ENCODE measurements around the gene KLK13. TPM values are rescaled to one million over a fixed set of nuclear protein-coding genes. Genes with fewer than 3 reads are reported as not detected.

Gene KLK13
- total RNA-seq, 1 experiment from 2014 or later: not detected

DNA sequence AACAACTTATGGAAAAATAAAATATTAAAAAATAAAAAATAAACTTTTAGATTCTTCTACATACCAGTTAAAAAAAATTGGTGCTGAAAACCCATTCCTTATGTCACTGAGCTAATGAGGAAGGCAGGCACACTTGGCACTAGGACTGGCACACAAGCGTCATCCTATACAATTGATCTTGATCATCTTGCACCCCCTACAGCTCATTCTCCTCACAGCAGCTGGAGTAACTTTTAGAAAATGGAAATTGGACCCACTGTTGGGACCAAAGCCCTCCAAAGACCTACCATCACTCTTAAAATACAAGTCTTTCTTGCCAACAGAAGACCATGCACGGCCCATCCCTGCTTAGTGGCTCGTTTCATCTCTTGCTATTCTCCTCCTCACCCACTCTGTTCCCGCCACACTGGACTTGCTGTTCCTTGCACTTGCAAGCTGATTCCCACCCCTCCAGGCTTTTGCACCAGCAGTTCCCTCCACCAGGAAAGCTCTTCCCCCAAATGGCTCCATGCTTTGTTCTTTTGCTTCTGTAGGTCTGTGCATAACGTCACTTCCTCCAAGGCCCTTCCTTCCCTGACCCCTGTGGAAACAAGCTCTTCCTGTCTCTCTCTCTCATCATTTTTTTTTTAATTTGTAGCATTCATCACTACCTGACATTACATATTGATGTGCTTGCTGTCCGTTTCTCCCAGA is 31.7 kb upstream of the KLK13 start:
- DNase-seq: peak; percentile 64
- Histone ChIP-seq H3K4me3 (ENCODE audit: low read length) (no peak overlapping the region), H3K27ac (ENCODE audit: low read length) (no peak overlapping the region), H3K4me2 (ENCODE audit: low read depth, low read length, poor library complexity, severe bottlenecking) (no peak overlapping the region), H3K9me3 (ENCODE audit: low read length) (no peaks in the 10 kb centered on the region), H3K4me1 (ENCODE audit: low read length) (no peaks in the 10 kb centered on the region), H3K79me2 (ENCODE audit: low read length) (no peaks in the 10 kb centered on the region), H3K36me3 (ENCODE audit: insufficient read depth, low read length) (0 out of 2 replicates have a peak, but pooled peaks cover 4% of the 10 kb centered on the region), H3K9ac (ENCODE audit: low read length) (no peak overlapping the region), H4K20me1 (ENCODE audit: insufficient read depth, low read depth, low read length) (peaks cover 39% of the 10 kb centered on the region), H3K27me3 (ENCODE audit: low read length) (no peaks in the 10 kb centered on the region), H3K9me2 (replicated peaks; ENCODE audit: insufficient read depth, low read length) (no peaks in the 10 kb centered on the region), H2AFZ (ENCODE audit: low read length) (no peak overlapping the region)

DNA sequence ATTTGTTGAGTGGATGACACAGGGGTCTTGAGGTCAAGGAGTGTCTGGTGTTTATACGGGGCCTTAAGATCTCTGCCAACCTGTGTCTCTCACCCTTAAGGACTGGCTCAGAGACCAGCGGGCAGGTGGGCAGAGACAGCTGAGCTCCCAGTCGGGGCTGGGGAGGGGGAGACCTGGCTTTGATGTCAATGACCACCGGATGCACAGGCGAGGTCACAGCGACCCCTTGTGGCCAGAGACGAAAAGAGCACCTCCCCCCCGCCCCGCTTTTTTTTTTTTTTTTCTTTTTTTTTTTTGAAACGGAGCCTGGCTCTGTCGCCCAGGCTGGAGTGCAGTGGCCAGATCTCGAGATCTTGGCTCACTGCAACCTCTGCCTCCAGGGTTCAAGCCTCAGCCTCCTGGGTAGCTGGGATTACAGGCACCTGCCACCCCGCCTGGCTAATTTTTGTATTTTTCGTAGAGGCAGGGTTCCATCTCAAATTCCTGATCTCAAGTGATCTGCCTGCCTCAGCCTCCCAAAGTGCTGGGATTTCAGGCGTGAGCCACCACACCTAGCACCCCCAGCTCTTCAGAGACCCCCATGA is 29.9 kb upstream of the KLK13 start:
- no peak overlapping the region for H3K27ac ChIP-seq (ENCODE audit: low read length)
- no peaks in the 10 kb centered on the region for H3K27me3 ChIP-seq (ENCODE audit: low read length)
- 0 out of 2 replicates have a peak, but pooled peaks cover 4% of the 10 kb centered on the region for H3K36me3 ChIP-seq (ENCODE audit: insufficient read depth, low read length)
- no peak overlapping the region for H2AFZ ChIP-seq (ENCODE audit: low read length)
- H3K4me1 ChIP-seq (ENCODE audit: low read length): no peaks in the 10 kb centered on the region
- no peak overlapping the region for H3K4me2 ChIP-seq (ENCODE audit: low read depth, low read length, poor library complexity, severe bottlenecking)
- H3K9me3 ChIP-seq (ENCODE audit: low read length): no peaks in the 10 kb centered on the region
- peak; percentile 81 for DNase-seq
- H3K9me2 ChIP-seq (replicated peaks; ENCODE audit: insufficient read depth, low read length): no peaks in the 10 kb centered on the region
- no peak overlapping the region for H3K9ac ChIP-seq (ENCODE audit: low read length)
- peaks cover 39% of the 10 kb centered on the region for H4K20me1 ChIP-seq (ENCODE audit: insufficient read depth, low read depth, low read length)
- no peak overlapping the region for H3K4me3 ChIP-seq (ENCODE audit: low read length)
- no peaks in the 10 kb centered on the region for H3K79me2 ChIP-seq (ENCODE audit: low read length)

- H3K4me1 ChIP-seq (ENCODE audit: low read length): no peaks in the 10 kb centered on the region
- no peak overlapping the region for H3K9ac ChIP-seq (ENCODE audit: low read length)
- H3K4me2 ChIP-seq (ENCODE audit: low read depth, low read length, poor library complexity, severe bottlenecking): no peak overlapping the region
- no peaks in the 10 kb centered on the region for H3K9me2 ChIP-seq (replicated peaks; ENCODE audit: insufficient read depth, low read length)
- H4K20me1 ChIP-seq (ENCODE audit: insufficient read depth, low read depth, low read length): peaks cover 44% of the 10 kb centered on the region
- no peak overlapping the region for H2AFZ ChIP-seq (ENCODE audit: low read length)
- H3K27me3 ChIP-seq (ENCODE audit: low read length): no peaks in the 10 kb centered on the region
- no peak overlapping the region for H3K4me3 ChIP-seq (ENCODE audit: low read length)
- no peaks in the 10 kb centered on the region for H3K9me3 ChIP-seq (ENCODE audit: low read length)
- H3K27ac ChIP-seq (ENCODE audit: low read length): no peak overlapping the region
- H3K36me3 ChIP-seq (ENCODE audit: insufficient read depth, low read length): 0 out of 2 replicates have a peak, but pooled peaks cover 4% of the 10 kb centered on the region
- H3K79me2 ChIP-seq (ENCODE audit: low read length): no peaks in the 10 kb centered on the region
- DNase-seq: no peak
Observed at GRCh38 chr19:51093510-51094345, 28.8 kb upstream of the KLK13 start.

GRCh38 chr19:51093101-51093500 is 28.2 kb upstream of the KLK13 start:
- Histone ChIP-seq H3K9me3 (ENCODE audit: low read length) (no peaks in the 10 kb centered on the region), H3K36me3 (ENCODE audit: insufficient read depth, low read length) (0 out of 2 replicates have a peak, but pooled peaks cover 4% of the 10 kb centered on the region), H3K9ac (ENCODE audit: low read length) (no peak overlapping the region), H3K9me2 (replicated peaks; ENCODE audit: insufficient read depth, low read length) (no peaks in the 10 kb centered on the region), H3K4me3 (ENCODE audit: low read length) (no peak overlapping the region), H3K27ac (ENCODE audit: low read length) (no peak overlapping the region), H3K79me2 (ENCODE audit: low read length) (no peaks in the 10 kb centered on the region), H3K4me1 (ENCODE audit: low read length) (no peaks in the 10 kb centered on the region), H3K4me2 (ENCODE audit: low read depth, low read length, poor library complexity, severe bottlenecking) (no peak overlapping the region), H2AFZ (ENCODE audit: low read length) (no peak overlapping the region), H3K27me3 (ENCODE audit: low read length) (no peaks in the 10 kb centered on the region), H4K20me1 (ENCODE audit: insufficient read depth, low read depth, low read length) (peaks cover 44% of the 10 kb centered on the region)
- DNase-seq: no peak

DNA sequence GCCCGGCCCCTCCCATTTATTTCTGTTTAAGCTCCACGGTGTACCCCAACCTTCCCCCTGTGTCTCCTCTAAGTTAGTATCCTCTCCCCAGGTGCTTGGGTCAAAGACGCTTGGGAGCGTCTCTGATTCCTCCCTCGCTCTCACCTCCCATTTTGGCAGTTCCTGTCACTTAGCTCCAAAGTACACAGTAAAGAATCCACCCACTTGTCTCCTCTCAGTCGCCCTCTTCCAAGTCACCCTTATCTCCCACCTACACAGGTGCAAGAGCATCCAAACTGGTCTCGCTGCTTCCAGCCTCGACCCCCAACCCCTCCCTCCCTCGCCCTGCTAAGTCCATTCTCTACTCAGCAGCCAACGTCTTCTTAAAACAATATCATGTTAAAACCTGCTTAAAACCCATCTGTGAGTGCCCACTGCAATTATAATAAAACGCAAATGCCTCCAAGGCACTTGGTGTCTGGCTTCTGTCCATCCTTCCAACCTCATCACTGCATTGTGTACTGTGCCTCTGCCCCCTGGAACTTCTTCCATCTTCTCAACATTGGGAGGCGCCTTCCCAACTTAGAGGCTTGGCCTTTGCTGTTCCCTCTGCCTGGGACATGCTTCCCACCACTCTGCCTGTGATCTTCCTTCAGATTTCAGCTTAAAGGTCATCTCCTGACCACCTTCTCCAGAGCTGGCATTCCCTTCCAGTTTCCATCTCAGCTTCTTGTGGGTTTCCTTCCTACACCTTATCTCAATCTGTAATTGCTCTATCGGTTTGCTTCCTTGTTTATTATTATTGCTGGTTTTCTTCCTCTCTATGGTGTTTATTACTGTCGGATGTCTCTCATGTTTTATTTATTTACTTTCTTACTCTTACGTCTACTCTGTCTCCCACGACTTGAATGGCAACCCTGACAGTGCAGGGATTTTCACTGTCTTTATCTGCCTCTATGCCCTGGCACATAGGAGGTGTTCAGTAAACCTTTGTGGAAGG is 27.3 kb upstream of the KLK13 start:
- H4K20me1 ChIP-seq (ENCODE audit: insufficient read depth, low read depth, low read length): peaks cover 43% of the 10 kb centered on the region

GRCh38 chr19:51091126-51091525 is 26.2 kb upstream of the KLK13 start:
- Histone ChIP-seq H3K79me2 (ENCODE audit: low read length) (no peaks in the 10 kb centered on the region), H3K27me3 (ENCODE audit: low read length) (no peaks in the 10 kb centered on the region), H3K4me1 (ENCODE audit: low read length) (no peaks in the 10 kb centered on the region), H3K27ac (ENCODE audit: low read length) (no peak overlapping the region), H2AFZ (ENCODE audit: low read length) (no peak overlapping the region), H3K9me3 (ENCODE audit: low read length) (no peaks in the 10 kb centered on the region), H4K20me1 (ENCODE audit: insufficient read depth, low read depth, low read length) (peaks cover 34% of the 10 kb centered on the region; the same call in 1 of the 2 replicates), H3K4me3 (ENCODE audit: low read length) (no peak overlapping the region), H3K36me3 (ENCODE audit: insufficient read depth, low read length) (0 out of 2 replicates have a peak, but pooled peaks cover 4% of the 10 kb centered on the region), H3K9ac (ENCODE audit: low read length) (no peak overlapping the region), H3K9me2 (replicated peaks; ENCODE audit: insufficient read depth, low read length) (no peaks in the 10 kb centered on the region), H3K4me2 (ENCODE audit: low read depth, low read length, poor library complexity, severe bottlenecking) (no peak overlapping the region)
- no peak for DNase-seq

More for the DNA sequence above, 27.3 kb upstream of the KLK13 start:
- Histone ChIP-seq H3K79me2 (ENCODE audit: low read length) (no peaks in the 10 kb centered on the region), H3K4me3 (ENCODE audit: low read length) (no peak overlapping the region), H3K9me2 (replicated peaks; ENCODE audit: insufficient read depth, low read length) (no peaks in the 10 kb centered on the region), H3K4me1 (ENCODE audit: low read length) (no peaks in the 10 kb centered on the region), H3K4me2 (ENCODE audit: low read depth, low read length, poor library complexity, severe bottlenecking) (no peak overlapping the region), H3K9ac (ENCODE audit: low read length) (no peak overlapping the region), H2AFZ (ENCODE audit: low read length) (no peak overlapping the region), H3K27ac (ENCODE audit: low read length) (no peak overlapping the region), H3K36me3 (ENCODE audit: insufficient read depth, low read length) (0 out of 2 replicates have a peak, but pooled peaks cover 4% of the 10 kb centered on the region), H3K27me3 (ENCODE audit: low read length) (no peaks in the 10 kb centered on the region), H3K9me3 (ENCODE audit: low read length) (no peaks in the 10 kb centered on the region)
- no peak for DNase-seq

DNA sequence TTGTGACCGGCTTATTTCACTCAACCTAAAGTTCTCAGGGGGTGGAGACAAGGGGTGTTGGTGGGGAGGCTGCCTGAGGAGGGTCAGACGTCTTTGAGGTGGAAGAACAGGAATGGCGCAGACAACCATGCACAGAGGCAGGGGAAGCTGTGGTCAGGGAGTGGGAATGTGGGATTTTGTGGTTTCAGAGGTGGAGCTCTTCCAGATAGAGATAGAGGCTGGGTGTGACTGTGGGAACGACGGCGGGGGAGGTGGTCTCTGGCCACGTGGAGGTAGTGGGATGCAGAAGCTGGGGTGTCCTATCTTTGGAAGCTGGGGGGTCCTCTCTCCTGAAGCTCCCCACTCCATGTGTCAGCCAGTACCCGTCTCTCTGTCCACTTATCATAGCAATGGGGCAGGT is 25.6 kb upstream of the KLK13 start:
- H3K4me2 ChIP-seq (ENCODE audit: low read depth, low read length, poor library complexity, severe bottlenecking): no peak overlapping the region
- H3K9ac ChIP-seq (ENCODE audit: low read length): no peak overlapping the region
- no peak overlapping the region for H3K27ac ChIP-seq (ENCODE audit: low read length)
- no peaks in the 10 kb centered on the region for H3K9me2 ChIP-seq (replicated peaks; ENCODE audit: insufficient read depth, low read length)
- no peak overlapping the region for H3K4me3 ChIP-seq (ENCODE audit: low read length)
- H4K20me1 ChIP-seq (ENCODE audit: insufficient read depth, low read depth, low read length): peaks cover 29% of the 10 kb centered on the region; the same call in 1 of the 2 replicates
- H3K4me1 ChIP-seq (ENCODE audit: low read length): no peaks in the 10 kb centered on the region
- no peak overlapping the region for H2AFZ ChIP-seq (ENCODE audit: low read length)
- DNase-seq: no peak
- H3K36me3 ChIP-seq (ENCODE audit: insufficient read depth, low read length): no peaks in the 10 kb centered on the region
- no peaks in the 10 kb centered on the region for H3K79me2 ChIP-seq (ENCODE audit: low read length)
- H3K27me3 ChIP-seq (ENCODE audit: low read length): no peaks in the 10 kb centered on the region
- no peaks in the 10 kb centered on the region for H3K9me3 ChIP-seq (ENCODE audit: low read length)
